CD4-positive, alpha-beta T cell (primary cell): Measurements from ENCODE around the gene SAA4. TPM values are rescaled to one million over a fixed set of nuclear protein-coding genes. Genes with fewer than 3 reads are reported as not detected.

Experiments used
- ATAC-seq: fragments of 200-7000 bp; cut with Tn5 transposase; one replicate; pipeline ENCODE4 v1.10.0; 2022; ENCODE audit warnings: mild to moderate bottlenecking; ENCODE audit not compliant: poor library complexity
- CTCF ChIA-PET: fragments of 350-600 bp; sonication (Branson Sonifier 250); formaldehyde crosslinking; loops from one replicate; lab custom pipeline; 2021; ENCODE audit warnings: antibody characterized with exemption, inconsistent platforms; lab: Charles Lee
- POLR2A ChIA-PET: fragments of 350-600 bp; sonication (Branson Sonifier 250); formaldehyde crosslinking; loops from one replicate; lab custom pipeline; 2021; ENCODE audit warnings: antibody characterized with exemption, inconsistent platforms; lab: Charles Lee
- DNase-seq, 14 experiments: peaks; one replicate each; pipeline ENCODE4 v3.0.0-alpha.2; 2013 to 2020; ENCODE audit warnings: mixed read lengths in 2 of 14
- H3K27ac ChIP-seq, 2 donors: one replicate each; pipeline versions ENCODE4 v1.5.1 to v1.7.0; 2013; ENCODE audit warnings: low read length in 2 of 2, low read depth in 1 of 2, mild to moderate bottlenecking in 1 of 2
- H3K27me3 ChIP-seq, 2 experiments: 1 replicate in 1 of 2; 2 replicates in 1 of 2; pipeline versions ENCODE4 v1.6.1 to v1.7.0; 2013; ENCODE audit warnings: low read length in 2 of 2, control low read depth in 1 of 2, mild to moderate bottlenecking in 1 of 2, moderate library complexity in 1 of 2; ENCODE audit not compliant: insufficient read depth in 2 of 2, control insufficient read depth in 1 of 2
- H3K36me3 ChIP-seq: one replicate; pipeline ENCODE4 v1.6.1; 2013; ENCODE audit warnings: low read length, control low read depth; ENCODE audit not compliant: insufficient read depth
- H3K4me1 ChIP-seq: one replicate; pipeline ENCODE4 v1.6.1; 2013; ENCODE audit warnings: low read length, control low read depth; ENCODE audit not compliant: insufficient read depth
- H3K4me3 ChIP-seq: one replicate; pipeline ENCODE4 v1.5.1; 2013; ENCODE audit warnings: mild to moderate bottlenecking, low read length, moderate library complexity
- H3K9me3 ChIP-seq, 2 experiments: 1 replicate in 1 of 2; 2 replicates in 1 of 2; pipeline versions ENCODE4 v1.6.1 to v1.7.0; 2013; ENCODE audit warnings: low read length in 2 of 2, mild to moderate bottlenecking in 2 of 2, control low read depth in 1 of 2, moderate library complexity in 1 of 2; ENCODE audit not compliant: control insufficient read depth in 1 of 2, insufficient read depth in 1 of 2
- H3K27ac Mint-ChIP-seq: one replicate; pipeline ENCODE4 v1.8.0; 2020; ENCODE audit warnings: mixed read lengths
- H3K27me3 Mint-ChIP-seq: one replicate; pipeline ENCODE4 v1.8.0; 2021; ENCODE audit warnings: mixed read lengths
- H3K36me3 Mint-ChIP-seq: one replicate; pipeline ENCODE4 v1.8.0; 2021; ENCODE audit warnings: low read depth, mixed read lengths
- H3K4me1 Mint-ChIP-seq: one replicate; pipeline ENCODE4 v1.8.0; 2021; ENCODE audit warnings: low read depth, mixed read lengths
- H3K4me3 Mint-ChIP-seq: one replicate; pipeline ENCODE4 v1.8.0; 2020; ENCODE audit warnings: mild to moderate bottlenecking, mixed read lengths
- H3K9me3 Mint-ChIP-seq: one replicate; pipeline ENCODE4 v1.8.0; 2020; ENCODE audit warnings: mixed read lengths
- intact Hi-C, 2 experiments: fragments of 100-400 bp; cut with DNase I in 1 of 2; cut with micrococcal nuclease in 1 of 2; formaldehyde crosslinking; loops; one replicate each; pipeline versions ENCODE4 v1.15.1 to v1.9.0; 2023 to 2025; cut with DNase I, micrococcal nuclease
- total RNA-seq, 174 experiments: library from RNA in 2 of 174; stranded (reverse) in 2 of 174; gene quantifications; one replicate each; pipeline ENCODE4 v1.2.3 and lab custom pipeline; 2021 to 2026
- TF ChIP-seq, protein P1 (sequence below): fragments of 200-600 bp; IDR thresholded peaks from one replicate; pipeline ENCODE4 v1.8.0; 2022; ENCODE audit warnings: antibody characterized with exemption, mild to moderate bottlenecking

The SAA4 gene
- total RNA-seq, 2 experiments from 2014 or later: not detected

DNA sequence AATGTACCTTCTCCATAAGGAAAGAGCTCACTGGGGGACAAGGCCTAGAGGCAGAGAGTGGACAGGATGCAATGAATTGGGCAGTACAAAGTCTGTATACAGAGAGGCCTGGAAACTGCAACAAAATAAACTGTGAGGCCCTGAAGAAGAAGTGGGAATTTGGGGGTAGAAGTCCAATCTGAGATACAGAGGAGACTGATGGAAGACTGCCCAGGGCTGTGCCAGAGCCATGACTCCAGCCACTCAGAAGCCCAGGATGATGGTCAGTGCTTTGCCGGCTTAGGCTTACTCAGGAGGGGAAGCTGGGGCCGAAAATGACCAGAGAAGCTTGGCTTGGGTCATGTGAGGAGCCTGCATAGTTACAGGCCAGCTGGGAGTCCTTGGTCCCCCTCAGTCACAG, 5.7 kb downstream of the SAA4 start:
- no peaks in the 10 kb centered on the region for H3K36me3 ChIP-seq
- intact Hi-C loops: loop anchor here in 1 of 2 experiments (10.0 kb wide), 1 partner anchor 534 kb away; no protein-coding TSS in a partner anchor
- Mint-ChIP-seq H3K9me3 (no peaks in the 10 kb centered on the region), H3K27ac (no peak overlapping the region), H3K27me3 (peaks cover 6% of the 10 kb centered on the region), H3K4me1 (no peaks in the 10 kb centered on the region), H3K36me3 (no peaks in the 10 kb centered on the region), H3K4me3 (no peak overlapping the region)
- no peaks in the 10 kb centered on the region for H3K9me3 ChIP-seq
- H3K27me3 ChIP-seq: no peaks in the 10 kb centered on the region
- ChIA-PET CTCF (no interaction called here), POLR2A (no interaction called here)
- H3K4me3 ChIP-seq: no peak overlapping the region
- TF ChIP-seq, protein P1, sequence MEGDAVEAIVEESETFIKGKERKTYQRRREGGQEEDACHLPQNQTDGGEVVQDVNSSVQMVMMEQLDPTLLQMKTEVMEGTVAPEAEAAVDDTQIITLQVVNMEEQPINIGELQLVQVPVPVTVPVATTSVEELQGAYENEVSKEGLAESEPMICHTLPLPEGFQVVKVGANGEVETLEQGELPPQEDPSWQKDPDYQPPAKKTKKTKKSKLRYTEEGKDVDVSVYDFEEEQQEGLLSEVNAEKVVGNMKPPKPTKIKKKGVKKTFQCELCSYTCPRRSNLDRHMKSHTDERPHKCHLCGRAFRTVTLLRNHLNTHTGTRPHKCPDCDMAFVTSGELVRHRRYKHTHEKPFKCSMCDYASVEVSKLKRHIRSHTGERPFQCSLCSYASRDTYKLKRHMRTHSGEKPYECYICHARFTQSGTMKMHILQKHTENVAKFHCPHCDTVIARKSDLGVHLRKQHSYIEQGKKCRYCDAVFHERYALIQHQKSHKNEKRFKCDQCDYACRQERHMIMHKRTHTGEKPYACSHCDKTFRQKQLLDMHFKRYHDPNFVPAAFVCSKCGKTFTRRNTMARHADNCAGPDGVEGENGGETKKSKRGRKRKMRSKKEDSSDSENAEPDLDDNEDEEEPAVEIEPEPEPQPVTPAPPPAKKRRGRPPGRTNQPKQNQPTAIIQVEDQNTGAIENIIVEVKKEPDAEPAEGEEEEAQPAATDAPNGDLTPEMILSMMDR: no peak
- DNase-seq (no peak), ATAC-seq (no peak)
- H3K27ac ChIP-seq: no peak overlapping the region
- H3K4me1 ChIP-seq: no peaks in the 10 kb centered on the region

- Mint-ChIP-seq H3K27me3 (peaks cover 11% of the 10 kb centered on the region), H3K27ac (no peak overlapping the region), H3K4me3 (no peak overlapping the region), H3K36me3 (no peaks in the 10 kb centered on the region), H3K9me3 (no peaks in the 10 kb centered on the region), H3K4me1 (no peaks in the 10 kb centered on the region)
- Histone ChIP-seq H3K9me3 (no peaks in the 10 kb centered on the region), H3K27ac (no peak overlapping the region), H3K4me3 (no peak overlapping the region), H3K4me1 (no peaks in the 10 kb centered on the region), H3K36me3 (no peaks in the 10 kb centered on the region), H3K27me3 (no peaks in the 10 kb centered on the region)
- ATAC-seq (no peak), DNase-seq (no peak)
- ChIA-PET CTCF (interaction anchor here (0.9 kb wide), 1 partner anchor 15 kb away, joined by 3 read pairs; no protein-coding TSS in a partner anchor), POLR2A (no interaction called here)
- TF ChIP-seq, protein P1: no peak
- intact Hi-C loops: no loop called here
Observed at GRCh38 chr11:18229501-18229900, 7.1 kb downstream of the SAA4 start.

DNA sequence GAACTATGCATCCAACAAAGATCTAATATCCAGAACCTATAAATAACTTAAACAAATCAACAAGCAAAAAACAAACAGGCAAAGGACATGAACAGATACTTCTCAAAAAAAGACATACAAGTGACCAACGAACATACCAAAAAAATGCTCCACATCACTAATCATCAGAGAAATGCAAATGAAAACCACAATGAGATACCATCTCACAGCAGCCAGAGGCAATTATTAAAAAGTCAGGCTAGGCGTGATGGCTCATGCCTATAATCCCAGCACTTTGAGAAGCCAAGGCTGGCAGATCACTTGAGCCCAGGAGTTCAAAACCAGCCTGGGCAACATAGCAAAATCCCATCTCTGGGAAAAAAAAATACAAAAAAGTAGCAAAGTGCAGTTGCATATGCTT, 10.7 kb downstream of the SAA4 start:
- H3K27ac ChIP-seq: no peak overlapping the region
- peaks cover 5% of the 10 kb centered on the region for H3K27me3 Mint-ChIP-seq
- H3K4me3 Mint-ChIP-seq: no peak overlapping the region
- intact Hi-C loops: no loop called here
- TF ChIP-seq, protein P1: no peak
- H3K4me1 ChIP-seq: no peaks in the 10 kb centered on the region
- H3K27me3 ChIP-seq: no peaks in the 10 kb centered on the region
- ChIA-PET CTCF (no interaction called here), POLR2A (no interaction called here)
- peaks cover 0 to 7% of the 10 kb centered on the region in 2 experiments for H3K9me3 ChIP-seq
- no peak overlapping the region for H3K4me3 ChIP-seq
- H3K9me3 Mint-ChIP-seq: no peaks in the 10 kb centered on the region
- H3K36me3 Mint-ChIP-seq: no peaks in the 10 kb centered on the region
- ATAC-seq (no peak), DNase-seq (no peak)
- no peaks in the 10 kb centered on the region for H3K4me1 Mint-ChIP-seq
- H3K27ac Mint-ChIP-seq: no peak overlapping the region
- H3K36me3 ChIP-seq: no peaks in the 10 kb centered on the region
